NCI-H1105 (cell line): Measurements from ENCODE around the gene HNRNPUL1.

ENCODE experiments used
- DNase-seq: peaks from one replicate; lab custom pipeline; 2025; lab: John Stamatoyannopoulos, UW

HNRNPUL1 gene

DNA sequence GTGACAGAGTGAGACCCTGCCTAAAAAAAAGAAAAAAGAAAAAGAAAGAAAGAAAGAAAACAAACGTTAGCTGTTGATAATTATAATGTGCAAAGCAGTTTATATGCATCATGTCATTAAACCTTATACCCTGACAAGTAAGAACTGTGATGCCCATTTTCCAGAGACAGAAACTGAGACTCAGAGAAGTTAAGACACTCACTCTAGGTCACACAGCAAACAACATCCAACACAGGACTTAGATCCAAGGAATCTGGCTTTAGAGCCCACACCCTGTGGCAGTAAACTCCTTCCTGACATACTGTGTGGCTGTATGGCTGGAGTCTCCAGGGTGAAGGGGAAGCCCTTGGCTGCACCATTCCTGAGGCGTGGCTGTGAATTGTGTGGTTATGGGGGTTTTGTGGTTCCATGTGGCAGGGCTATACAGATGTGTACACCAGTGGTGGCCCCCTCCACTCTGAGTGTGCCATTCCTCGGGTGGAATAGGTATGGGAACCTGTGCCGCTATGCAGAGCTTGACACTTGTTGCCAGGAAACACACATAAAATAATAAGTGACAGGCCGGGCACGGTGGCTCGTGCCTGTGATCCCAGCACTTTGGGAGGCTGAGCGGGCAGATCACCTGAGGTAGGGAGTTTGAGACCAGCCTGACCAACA, 29.5 kb upstream of the HNRNPUL1 start:
- no peak for DNase-seq

DNA sequence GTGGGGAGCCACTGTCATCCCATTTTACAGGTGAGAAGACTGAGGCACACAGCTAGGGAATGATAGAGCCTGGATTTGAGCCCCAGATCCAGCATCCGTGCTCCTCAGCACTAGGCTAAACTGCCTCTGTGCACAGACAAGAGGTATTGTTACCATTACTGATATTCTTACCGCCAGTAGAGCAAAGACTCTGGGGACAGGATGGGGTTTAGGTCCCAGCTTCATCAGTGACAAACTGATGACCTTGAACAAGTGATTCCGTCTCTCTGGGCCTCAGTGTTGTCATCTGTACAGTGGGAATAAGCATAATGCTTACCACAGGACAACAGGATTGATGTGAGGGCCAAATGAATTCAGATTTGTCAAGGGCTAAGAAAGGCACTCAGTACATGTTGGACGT, 28.7 kb upstream of the HNRNPUL1 start:
- DNase-seq: no peak

DNA sequence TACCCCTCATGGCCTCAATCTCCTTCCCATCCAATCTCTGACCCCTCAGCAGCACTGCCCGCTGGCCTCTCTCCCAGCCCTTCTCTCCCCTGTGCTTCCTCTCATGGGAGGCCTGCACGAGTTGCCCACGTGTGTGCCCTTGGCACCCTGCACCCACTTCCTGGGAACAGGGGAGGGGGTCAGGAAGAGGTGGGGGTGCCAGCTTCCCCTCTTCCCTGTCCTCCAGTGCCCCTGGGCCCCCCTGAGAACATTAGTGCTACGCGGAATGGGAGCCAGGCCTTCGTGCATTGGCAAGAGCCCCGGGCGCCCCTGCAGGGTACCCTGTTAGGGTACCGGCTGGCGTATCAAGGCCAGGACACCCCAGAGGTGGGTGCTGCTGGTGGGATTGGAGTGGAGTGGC, 25.9 kb upstream of the HNRNPUL1 start:
- DNase-seq: no peak

DNA sequence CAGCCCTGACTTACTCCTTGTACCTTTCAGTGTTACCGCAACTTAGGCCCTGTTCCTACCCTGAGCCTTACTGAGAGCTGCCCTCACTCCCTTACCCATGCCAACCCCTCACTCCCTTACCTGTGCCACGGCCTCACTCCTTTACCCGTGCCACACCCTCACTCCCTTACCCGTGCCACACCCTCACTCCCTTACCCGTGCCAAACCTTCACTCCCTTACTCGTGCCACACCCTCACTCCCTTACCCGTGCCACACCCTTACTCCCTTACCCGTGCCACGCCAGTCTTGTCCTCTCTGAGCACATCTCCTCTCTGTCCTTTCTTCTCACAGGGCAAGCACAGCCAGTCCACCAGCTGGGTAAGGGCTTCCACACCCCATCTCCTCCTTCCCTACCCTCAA, 24.8 kb upstream of the HNRNPUL1 start:
- DNase-seq: no peak

DNA sequence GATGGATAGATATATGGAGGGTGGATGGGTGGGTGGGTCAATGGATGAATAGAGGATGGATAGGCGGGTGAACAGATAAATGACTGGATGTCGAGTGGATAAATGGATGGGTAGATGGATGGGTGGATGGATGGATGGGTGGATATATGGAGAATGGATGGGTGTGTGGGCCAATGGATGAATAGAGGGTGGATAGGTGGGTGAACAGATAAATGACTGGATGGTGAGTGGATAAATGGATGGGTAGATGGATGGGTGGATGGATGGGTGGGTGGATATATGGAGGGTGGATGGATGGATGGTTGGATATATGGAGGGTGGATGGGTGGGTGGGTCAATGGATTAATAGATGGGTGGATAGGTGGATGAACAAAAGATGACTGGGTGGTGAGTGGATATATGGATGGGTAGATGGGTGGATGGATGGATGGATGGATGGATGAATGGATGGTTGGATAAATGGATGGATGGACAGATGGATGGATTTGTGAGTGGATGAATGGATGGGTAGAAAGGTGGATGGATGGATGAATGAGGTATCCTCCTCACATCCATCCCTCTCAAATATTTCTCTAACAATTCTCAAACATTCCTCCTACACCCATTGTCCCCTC, 24.1 kb upstream of the HNRNPUL1 start:
- no peak for DNase-seq

DNA sequence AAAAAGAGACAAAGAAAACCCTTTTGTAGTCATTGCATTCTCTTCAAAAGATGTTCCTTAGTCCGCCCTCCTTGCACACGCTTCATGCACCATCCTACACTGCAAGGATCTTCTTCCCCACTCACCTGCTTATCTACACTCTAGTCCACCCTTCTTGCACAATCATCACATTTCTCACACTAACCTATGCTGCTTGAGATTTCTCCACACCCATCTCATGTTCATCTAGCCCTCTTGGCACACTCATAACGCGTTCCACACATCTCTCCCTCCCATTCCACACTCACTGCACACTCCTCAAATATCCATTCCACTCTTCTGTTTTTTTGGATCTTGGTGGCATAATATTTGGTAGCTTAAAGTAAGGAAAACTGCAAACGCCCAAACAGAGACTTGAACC, 22.3 kb upstream of the HNRNPUL1 start:
- DNase-seq: no peak

DNA sequence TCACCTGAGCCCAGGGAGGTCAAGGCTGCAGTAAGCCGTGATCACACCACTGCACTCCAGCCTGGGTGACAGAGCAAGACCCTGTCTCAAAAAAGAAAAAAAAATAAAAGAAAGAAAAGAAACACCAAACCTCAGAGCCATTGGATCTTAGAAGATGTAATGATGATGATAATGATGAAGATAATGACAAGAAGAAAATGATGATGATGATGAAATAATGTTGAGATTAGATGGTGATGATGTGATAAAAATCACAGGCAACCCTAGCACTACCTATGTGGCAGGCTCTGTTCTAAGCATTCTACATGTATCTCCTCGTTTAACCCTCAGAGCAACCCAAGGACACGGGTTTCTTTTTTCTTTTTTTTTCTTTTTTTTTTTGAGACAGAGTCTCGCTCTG, 20.1 kb upstream of the HNRNPUL1 start:
- no peak for DNase-seq

DNA sequence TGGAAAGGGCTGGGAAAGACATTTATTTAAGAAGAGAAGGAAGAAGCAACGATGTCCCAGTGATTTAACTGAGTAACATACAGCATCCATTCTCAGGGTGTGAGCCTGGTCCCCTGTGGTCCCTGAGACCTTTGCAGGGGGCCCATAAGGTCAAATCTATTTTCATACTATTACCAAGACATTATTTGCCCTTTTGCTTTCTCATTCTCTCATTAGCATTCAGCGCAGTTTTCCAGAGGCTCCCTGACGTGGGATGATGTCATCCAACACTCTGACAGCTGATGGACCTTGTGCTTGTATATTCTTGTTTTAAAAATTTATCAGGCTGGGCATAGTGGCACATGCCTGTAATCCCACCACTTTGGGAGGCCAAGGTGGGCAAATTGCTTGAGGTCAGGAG, 18.3 kb upstream of the HNRNPUL1 start:
- no peak for DNase-seq

DNA sequence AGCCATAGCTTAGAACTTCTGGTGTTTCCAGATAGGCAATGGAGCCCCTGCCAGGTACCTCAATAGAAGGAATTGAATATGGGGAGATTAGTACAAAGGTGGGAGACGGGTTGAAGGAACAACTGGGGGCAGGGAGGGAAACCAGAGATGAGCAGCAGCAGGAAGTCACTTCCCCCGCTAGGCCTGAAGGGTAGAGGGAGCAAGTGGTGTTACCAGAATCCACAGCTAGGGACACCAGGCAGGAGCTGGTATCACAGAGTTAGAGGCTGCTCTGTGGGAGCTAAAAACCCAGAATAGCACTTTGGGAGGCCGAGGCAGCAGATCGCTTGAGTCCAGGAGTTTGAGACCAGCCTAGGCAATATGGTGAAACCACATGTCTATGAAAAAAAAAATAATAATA, 15.3 kb upstream of the HNRNPUL1 start:
- no peak for DNase-seq

DNA sequence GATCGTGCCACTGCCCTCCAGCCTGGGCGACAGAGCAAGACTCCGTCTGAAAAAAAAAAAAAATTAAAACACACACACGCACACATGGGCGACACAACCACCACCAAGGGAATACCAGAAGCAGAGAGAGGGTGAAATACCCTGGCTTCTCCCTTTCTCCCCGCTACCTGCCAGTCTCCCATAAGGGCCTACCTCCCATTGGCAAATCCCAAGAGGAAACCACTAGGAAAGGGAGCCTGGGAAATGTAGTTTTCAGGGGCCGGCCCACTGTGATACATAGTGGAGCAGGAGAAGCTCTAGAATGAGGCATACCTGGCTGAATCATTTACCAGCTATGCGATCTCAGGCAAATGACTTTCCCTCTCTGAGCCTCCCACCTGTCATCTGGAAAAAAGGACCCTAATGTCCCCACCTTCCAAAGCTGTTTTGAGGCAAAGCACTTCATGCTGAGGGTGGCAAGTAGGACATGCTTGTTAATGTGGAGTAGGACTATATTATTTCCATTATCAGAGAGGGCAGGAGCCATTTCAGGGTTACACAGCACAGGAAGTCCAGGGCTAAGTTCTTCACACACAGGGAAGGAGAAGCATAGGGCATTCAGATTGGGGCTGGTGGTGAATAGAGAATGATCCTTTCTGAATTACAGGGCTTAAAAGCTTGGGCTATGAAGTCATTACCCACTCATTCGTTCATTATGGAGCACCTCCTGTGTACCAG, 14.3 kb upstream of the HNRNPUL1 start:
- DNase-seq: no peak

DNA sequence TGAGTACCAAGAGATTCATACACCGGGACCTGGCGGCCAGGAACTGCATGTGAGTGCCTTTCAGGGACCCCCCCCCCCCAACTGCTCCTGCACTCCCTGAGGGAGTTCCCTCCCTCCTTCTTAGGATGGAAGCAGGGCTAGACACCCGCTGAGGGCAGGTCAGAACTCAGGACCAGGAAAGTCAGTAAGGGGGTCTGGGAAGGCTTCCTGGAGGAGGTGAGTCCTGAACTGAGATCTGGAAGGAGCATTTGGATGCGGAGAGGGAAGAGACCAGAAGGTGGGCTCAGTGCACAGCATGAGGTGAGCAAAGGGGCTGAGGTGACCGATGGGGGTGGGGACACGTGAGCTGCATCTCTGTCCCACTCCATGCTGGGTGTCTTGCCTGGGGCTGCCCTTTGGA, 10.5 kb upstream of the HNRNPUL1 start:
- DNase-seq: no peak

DNA sequence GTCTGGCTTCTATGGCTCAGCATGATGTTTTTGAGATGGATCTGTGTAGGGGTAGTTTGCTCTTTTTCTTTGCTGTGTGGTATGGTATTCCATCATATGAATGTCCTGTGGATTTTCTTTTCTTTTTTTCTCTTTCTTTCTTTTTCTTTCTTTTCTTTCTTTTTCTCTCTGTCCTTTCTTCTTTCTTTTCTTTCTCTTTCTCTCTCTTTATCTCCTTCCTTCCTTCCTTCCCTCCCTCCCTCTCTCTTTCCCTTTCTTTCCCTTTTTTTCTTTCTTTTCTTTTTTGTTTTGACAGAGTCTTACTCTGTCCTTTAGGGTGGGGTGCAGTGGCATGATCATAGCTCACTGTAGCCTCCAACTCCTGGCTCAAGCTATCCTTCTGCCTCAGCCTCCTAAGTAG, 9.0 kb upstream of the HNRNPUL1 start:
- no peak for DNase-seq

DNA sequence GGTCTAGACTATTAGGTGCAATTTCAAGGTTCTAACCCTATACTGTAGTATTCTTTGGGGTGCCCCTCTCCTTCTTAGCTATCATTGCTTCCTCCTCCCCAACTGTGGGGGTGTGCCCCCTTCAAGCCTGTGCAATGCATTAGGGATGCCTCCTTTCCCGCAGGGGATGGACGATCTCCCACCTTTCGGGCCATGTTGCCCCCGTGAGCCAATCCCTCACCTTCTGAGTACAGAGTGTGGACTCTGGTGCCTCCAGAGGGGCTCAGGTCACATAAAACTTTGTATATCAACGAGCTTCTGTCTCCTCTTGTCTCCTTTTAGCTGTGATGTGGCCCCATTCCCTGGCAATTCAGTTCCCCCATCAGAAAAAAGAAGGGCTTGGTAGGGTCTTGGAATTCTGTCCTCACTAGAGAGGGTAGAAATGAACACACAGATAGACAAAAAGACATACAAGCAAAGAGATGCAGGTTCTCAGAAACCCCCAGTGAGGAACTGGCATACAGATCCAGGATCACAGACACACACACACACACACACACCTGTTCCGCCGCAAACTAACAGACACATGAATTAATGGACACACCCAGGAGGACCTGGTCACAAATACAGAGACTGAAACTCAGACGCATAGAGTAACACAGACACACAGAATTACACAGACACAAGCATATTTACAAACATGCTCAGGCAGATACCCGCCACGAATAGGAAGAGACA, 2.5 kb upstream of the HNRNPUL1 start:
- no peak for DNase-seq

DNA sequence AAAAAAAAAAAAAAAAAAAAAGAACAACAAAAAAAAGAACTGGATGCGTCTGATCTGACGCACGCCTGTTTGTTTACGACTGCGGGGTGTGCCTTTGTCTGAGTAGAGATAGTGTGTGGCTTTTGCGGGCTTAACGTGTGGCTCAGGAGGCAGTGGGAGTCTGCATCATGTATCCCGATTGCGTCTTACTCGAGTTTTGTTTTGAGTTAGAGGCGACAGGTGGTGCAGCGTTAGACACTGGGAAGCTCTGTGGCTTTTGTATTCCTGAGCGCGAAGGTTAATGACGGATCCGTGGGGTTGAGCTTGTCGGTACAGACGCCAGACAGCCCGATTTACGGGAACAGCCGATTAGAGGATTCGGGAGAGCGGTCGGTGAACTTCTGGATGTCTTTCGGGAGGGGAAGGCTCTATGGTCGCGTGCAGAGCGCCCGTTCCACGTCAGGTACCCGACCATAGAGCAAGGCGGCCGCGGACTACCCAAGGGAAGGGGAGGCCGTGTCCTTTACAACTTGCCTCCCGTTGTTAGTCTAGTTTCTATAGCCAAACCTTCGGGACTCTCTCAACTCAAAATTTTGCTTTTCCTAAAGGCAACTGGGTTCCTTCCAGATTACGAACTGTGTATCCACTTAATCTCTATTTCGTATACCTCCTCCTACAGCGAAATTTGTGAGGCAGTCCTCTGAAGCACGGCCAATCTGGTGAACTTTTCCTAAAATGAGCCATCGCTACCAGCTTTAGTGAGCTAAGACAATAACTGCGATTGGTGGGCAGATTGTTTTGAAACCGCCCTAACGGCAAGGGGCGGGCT, 926 bp upstream of the HNRNPUL1 start:
- DNase-seq: peak; percentile 74

DNA sequence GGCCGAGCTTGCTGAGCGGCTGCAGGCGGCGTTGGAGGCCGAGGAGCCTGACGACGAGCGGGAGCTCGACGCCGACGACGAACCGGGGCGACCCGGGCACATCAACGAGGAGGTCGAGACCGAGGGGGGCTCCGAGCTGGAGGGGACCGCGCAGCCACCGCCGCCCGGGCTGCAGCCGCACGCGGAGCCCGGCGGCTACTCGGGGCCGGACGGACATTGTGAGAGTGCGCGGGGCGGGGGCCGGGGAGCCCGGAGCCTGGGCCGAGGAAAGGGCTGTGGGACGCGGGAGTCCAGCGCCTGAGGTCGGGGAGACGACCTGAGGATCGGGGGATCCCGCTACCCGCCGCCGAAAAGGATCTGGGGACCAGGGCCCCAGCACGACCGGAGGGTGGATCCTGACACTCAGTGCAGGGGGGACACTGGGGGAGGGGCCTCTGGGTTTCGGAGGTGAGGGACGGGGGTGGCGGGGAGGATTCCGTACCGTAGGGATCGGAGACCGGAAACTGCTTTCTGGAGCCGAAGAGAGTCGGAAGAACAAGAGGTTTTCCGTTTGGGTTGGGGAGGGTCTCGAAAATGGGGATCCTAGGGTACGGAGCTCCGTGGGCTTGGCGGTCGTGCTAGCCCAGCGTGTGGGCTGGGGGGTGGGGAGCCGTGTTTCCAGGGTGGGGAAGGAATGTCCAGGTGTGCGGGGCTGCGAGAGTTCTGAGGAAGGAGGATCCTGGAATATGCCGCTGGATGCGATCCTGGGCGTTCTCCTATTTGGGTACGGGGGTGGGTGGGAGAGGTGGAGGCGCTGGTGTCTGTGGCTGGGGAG, 616 bp downstream of the HNRNPUL1 start:
- peak; percentile 20 for DNase-seq

DNA sequence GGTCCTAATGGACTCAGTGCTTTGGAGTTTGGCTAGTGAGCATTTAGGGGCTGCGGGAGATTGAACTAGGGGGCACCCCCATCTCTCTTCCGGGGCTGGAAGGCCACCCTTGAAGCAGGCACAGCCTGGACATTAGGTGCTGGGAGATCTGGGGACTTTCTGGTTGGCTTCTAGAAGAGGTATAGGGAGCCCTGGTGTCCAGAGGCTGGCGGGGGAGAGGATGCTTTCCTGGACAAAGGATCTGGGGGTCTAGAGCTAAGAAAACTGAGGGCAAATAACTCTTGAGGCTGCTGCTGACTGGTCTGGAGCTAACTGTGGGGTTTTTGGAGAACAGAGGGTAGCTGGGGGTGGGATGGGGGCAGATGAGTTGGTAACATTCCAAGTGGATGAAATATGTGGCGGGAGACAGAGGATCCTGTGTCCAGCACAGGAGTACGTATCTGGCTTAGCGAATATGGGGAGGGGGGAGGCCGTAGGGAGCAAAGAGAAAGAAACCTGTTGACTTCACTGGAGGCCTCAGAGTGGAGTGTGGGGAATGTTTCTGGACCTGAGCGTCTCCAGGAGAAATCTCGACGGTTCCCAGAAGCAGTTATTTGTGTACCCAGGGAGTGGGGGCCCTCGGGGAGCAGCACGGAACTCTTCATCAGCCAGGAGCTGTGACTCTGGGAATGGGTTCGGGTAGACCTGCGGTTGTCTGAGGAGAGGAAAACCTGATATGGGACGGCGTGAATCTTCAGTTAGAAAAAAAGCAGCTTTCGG, 1.4 kb downstream of the HNRNPUL1 start:
- no peak for DNase-seq

DNA sequence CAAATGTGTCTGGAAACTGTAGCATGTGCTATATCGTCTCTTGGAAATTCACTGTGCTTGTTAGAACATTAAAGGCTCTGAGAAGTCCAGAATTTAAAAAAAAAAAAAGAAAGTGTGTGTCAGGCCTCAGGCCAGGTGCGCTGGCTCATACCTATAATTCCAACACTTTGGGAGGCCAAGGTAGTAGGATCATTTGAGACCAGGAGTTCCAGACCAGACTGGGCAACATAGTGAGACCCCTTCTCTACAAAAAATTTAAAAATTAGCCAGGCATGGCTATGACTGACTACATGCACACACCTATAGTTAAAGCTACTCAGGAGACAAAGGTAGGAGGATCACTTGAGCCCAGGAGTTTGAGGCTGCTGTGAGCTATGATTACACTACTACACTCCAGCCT, 4.9 kb downstream of the HNRNPUL1 start:
- DNase-seq: no peak

DNA sequence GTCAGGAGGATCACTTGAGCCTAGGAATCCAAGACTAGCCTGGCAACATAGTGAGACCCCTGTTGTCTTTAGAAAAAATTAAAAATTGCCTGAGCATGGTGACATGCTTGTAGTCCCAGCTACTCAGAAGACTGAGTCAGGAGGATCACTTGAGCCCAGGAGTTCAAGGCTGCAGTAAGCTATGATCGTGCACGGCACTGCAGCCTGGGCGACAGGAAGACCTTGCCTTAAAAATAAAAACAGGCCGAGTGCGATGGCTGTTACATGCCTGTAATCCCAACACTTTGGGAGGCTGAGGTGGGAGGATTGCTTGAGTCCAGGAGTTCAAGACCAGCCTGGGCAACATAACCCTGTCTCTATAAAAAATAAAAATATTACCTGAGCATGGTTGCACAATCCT, 5.4 kb downstream of the HNRNPUL1 start:
- no peak for DNase-seq

DNA sequence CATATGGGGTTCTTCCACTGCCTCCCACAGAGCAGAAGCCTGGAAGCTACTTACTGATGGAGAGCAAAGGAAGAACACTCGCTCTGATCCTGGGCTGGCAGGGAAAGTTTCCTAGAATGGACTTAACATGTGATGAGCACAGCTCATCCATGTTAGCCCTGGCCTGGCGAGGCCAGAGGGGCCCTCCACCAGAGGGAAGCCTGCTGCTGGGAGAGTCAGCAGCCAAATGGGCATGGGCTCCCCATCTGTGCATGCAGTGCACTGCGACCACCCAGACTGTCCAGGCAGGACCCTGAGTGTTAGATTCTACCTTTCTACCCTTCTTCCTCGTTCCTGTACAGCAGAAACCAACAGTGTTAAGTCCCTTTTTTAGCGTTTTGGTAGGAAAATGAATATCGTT, 8.9 kb downstream of the HNRNPUL1 start:
- no peak for DNase-seq

DNA sequence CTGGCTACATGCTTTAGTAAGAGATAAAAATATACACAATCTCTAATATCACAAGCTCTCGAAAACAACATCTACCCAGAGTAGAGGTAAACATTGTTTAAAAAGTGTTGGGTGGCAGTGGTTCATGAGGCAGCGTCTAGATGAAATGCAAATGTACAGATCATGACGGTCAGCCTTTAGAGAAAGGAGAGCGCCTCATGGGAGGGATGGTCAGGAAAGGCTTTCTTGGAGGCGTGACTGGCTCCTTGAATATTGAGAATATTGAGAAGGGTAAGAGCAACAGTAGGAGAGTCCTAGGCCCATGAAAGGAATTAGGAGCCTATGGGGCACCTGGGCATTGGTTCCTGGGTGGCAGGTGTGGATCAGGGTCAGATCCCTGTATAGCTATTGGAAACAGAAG, 10.6 kb downstream of the HNRNPUL1 start:
- DNase-seq: no peak

DNA sequence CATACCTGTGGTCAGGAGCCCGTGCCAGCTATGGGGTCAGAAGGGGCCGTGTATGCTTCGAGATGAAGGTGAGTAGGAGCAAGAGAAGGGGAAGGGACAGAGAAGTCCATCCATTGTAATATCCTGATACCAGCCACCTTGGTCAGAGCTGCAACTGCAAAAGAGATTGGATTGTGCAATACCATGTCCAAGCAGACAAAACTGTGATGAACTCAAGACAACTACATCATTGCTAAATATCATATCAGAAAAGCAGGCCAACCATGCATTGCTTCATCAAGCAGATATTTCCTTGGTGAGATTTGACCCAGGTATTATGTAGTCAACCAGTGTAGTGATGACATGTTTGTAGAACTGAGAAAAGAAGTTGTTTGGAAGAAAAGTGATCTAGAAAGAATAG, 12.1 kb downstream of the HNRNPUL1 start:
- DNase-seq: no peak
